K562 (cell line): Measurements from ENCODE around the gene THAP8. TPM values are rescaled to one million over a fixed set of nuclear protein-coding genes. Genes with fewer than 3 reads are reported as not detected.

ENCODE experiments used
- ATAC-seq: fragments of 200-7000 bp; cut with Tn5 transposase; 3 replicates; pipeline ENCODE4 v1.9.1; 2020; ENCODE audit warnings: moderate library complexity
- BruUV-seq: library from RNA; stranded (reverse); fragments of 400-500 nt; replicated peaks from 2 replicates; lab custom pipeline; 2021; lab: Mats Ljungman, UMichigan
- CTCF ChIA-PET: fragments of 300-600 bp; formaldehyde crosslinking; extraction: SDS; loops from one replicate; lab custom pipeline; 2021; ENCODE audit warnings: low intra/inter-chr PET ratio; lab: Yijun Ruan, JAX
- POLR2A ChIA-PET: fragments of 300-600, 350-650 bp; sonication (Branson Sonifier 250); formaldehyde crosslinking; extraction: SDS; loops from one replicate; lab custom pipeline; 2021; ENCODE audit warnings: antibody characterized with exemption, inconsistent platforms; lab: Yijun Ruan, JAX
- DNase-seq, 4 experiments: peaks; one replicate each; pipeline versions ENCODE4 v3.0.0 to v3.0.0-alpha.2; 2011 to 2018; ENCODE audit warnings: low spot score in 3 of 4, mixed read lengths in 3 of 4; ENCODE audit errors: extremely low read depth in 1 of 4
- FAIRE-seq: peaks from 2 replicates; lab custom pipeline; 2011; peaks lifted over from hg19 to GRCh38; lab: Jason Lieb, UNC
- H2AFZ ChIP-seq: 2 replicates; pipeline ENCODE4 v1.6.0; 2011; ENCODE audit warnings: low read depth, low read length, control low read depth, inconsistent platforms
- H3K27ac ChIP-seq: fragments of 200-600 bp; 3 replicates; pipeline ENCODE4 v1.8.0; 2011; ENCODE audit warnings: low read depth, mild to moderate bottlenecking, control low read depth, inconsistent platforms, low read length, moderate library complexity, mixed read lengths; ENCODE audit errors: extremely low read depth
- H3K27me3 ChIP-seq, 2 experiments: fragments of 300-600 bp in 1 of 2; 2 replicates in 1 of 2; 3 replicates in 1 of 2; pipeline versions ENCODE4 v1.6.0 to v1.8.0; 2011; ENCODE audit warnings: inconsistent platforms in 2 of 2, low read length in 2 of 2, mild to moderate bottlenecking in 1 of 2, mixed read lengths in 1 of 2, moderate library complexity in 1 of 2; ENCODE audit not compliant: control insufficient read depth in 2 of 2, insufficient read depth in 2 of 2
- H3K36me3 ChIP-seq: fragments of 300-600 bp; 3 replicates; pipeline ENCODE4 v1.8.0; 2011; ENCODE audit warnings: mild to moderate bottlenecking, low read length, inconsistent platforms; ENCODE audit not compliant: control insufficient read depth, insufficient read depth
- H3K4me1 ChIP-seq, 2 experiments: fragments of 200-600 bp in 1 of 2; replicated peaks in 1 of 2; 2 replicates in 1 of 2; 3 replicates in 1 of 2; pipeline versions ENCODE4 v1.5.1 to v1.8.0; 2011; ENCODE audit warnings: inconsistent platforms in 2 of 2, low read length in 2 of 2, mild to moderate bottlenecking in 1 of 2, mixed read lengths in 1 of 2, moderate library complexity in 1 of 2; ENCODE audit not compliant: control insufficient read depth in 2 of 2, insufficient read depth in 2 of 2
- H3K4me2 ChIP-seq: 2 replicates; pipeline ENCODE4 v1.6.1; 2011; ENCODE audit warnings: low read length, control low read depth, inconsistent platforms, mixed read lengths; ENCODE audit not compliant: insufficient read depth
- H3K4me3 ChIP-seq: fragments of 200-600 bp; sonication (generic), shearing (Covaris generic); 2 replicates; pipeline ENCODE4 v1.5.1; 2016; ENCODE audit warnings: control low read depth, inconsistent platforms
- H3K79me2 ChIP-seq: fragments of 200-600 bp; 3 replicates; pipeline ENCODE4 v1.8.0; 2011; ENCODE audit warnings: low read length, inconsistent platforms; ENCODE audit not compliant: control insufficient read depth, insufficient read depth
- H3K9ac ChIP-seq, 2 experiments: 2 replicates each; pipeline versions ENCODE4 v1.6.0 to v1.6.1; 2011; ENCODE audit warnings: low read depth in 2 of 2, low read length in 2 of 2, control low read depth in 1 of 2, inconsistent platforms in 1 of 2, mild to moderate bottlenecking in 1 of 2, mixed read lengths in 1 of 2; ENCODE audit not compliant: insufficient read depth in 1 of 2
- H3K9me1 ChIP-seq: one replicate; pipeline ENCODE4 v1.6.0; 2011; ENCODE audit warnings: inconsistent platforms, mild to moderate bottlenecking, low read length, moderate library complexity; ENCODE audit not compliant: control insufficient read depth, insufficient read depth
- H3K9me3 ChIP-seq: replicated peaks from 2 replicates; pipeline ENCODE4 v1.5.1; 2011; ENCODE audit warnings: low read depth, low read length, inconsistent platforms; ENCODE audit not compliant: control insufficient read depth, insufficient read depth
- H4K20me1 ChIP-seq: replicated peaks from 2 replicates; pipeline ENCODE4 v1.6.1; 2011; ENCODE audit warnings: low read length, inconsistent platforms, mixed read lengths; ENCODE audit not compliant: control insufficient read depth, insufficient read depth
- CBX5 ChIP-seq: IDR thresholded peaks from 2 replicates; pipeline ENCODE4 v1.6.1; 2014; ENCODE audit warnings: low read depth, borderline replicate concordance
- IRF2 ChIP-seq: sonication (generic); formaldehyde crosslinking; IDR thresholded peaks from 2 replicates; pipeline ENCODE4 v1.8.1; 2022; ENCODE audit warnings: mild to moderate bottlenecking, missing genetic modification reagents
- POLR2G ChIP-seq: fragments of 200-400 bp; formaldehyde crosslinking; IDR thresholded peaks from 2 replicates; pipeline ENCODE4 v1.6.1; 2017; ENCODE audit warnings: low read depth, mild to moderate bottlenecking, antibody characterized with exemption, low read length, moderate library complexity
- RBFOX2 ChIP-seq: fragments of 200-400 bp; formaldehyde crosslinking; IDR thresholded peaks from 2 replicates; pipeline ENCODE4 v1.6.1; 2017; ENCODE audit warnings: low read depth, mild to moderate bottlenecking, low read length, moderate library complexity
- ZNF79 ChIP-seq: fragments of 250-450 bp; sonication (Bioruptor Pico); IDR thresholded peaks from 2 replicates; pipeline ENCODE4 v1.4.0; 2020; ENCODE audit warnings: low read depth, mild to moderate bottlenecking, moderate library complexity
- WGBS: fragments of 100-300 bp; shearing (Covaris generic); methylation state at CpG from one replicate; pipeline ENCODE4 v1.1.6; 2016; ENCODE audit warnings: low coverage, mixed read lengths; ENCODE audit not compliant: insufficient coverage; ENCODE audit errors: missing lambda C conversion rate; 5-methylcytosine and 5-hydroxymethylcytosine counted together
- in situ Hi-C: fragments of 300-500 bp; cut with MboI; formaldehyde crosslinking; loops from 4 replicates; pipeline ENCODE4 v1.15.0; 2018; ENCODE audit warnings: inconsistent platforms, mixed read lengths
- intact Hi-C: fragments of 100-400 bp; cut with micrococcal nuclease; formaldehyde crosslinking; loops from 2 replicates; pipeline ENCODE4 v1.14.2; 2022
- polyA plus RNA-seq, 8 experiments: library from polyadenylated mRNA; depleted of rRNA in 4 of 8; stranded (reverse) in 5 of 8; unstranded in 3 of 8; fragments of >200 nt; fragmentation: Nextera tagmentation in 2 of 8; fragmentation: Illumina TruSeq in 1 of 8; extraction: Ambion mirVana in 2 of 8; extraction: Trizol in 1 of 8; gene quantifications; 2 replicates each; pipeline versions ENCODE4 v1.2.1 to v1.2.3, GENCODE V29; 2011 to 2014; ENCODE audit warnings: inconsistent platforms in 1 of 8, missing spikeins in 1 of 8
- total RNA-seq, 7 experiments: library from RNA; depleted of rRNA in 6 of 7; stranded (reverse); fragments of >200 nt in 6 of 7; fragmentation: Illumina TruSeq in 2 of 7; extraction: Trizol in 2 of 7; gene quantifications; 2 replicates each; pipeline versions ENCODE4 v1.2.1 to v1.2.3, GENCODE V29; 2011 to 2021; ENCODE audit warnings: low replicate concordance in 1 of 7

The THAP8 gene
- total and polyA plus RNA-seq, 9 of the 15 experiments (the other 6 are each of a cell fraction or from before 2014, with no cell fraction given) = 0.11 to 2.0 (median 0.94) TPM

- no TSS peak for BruUV-seq
- no peak overlapping the region for H2AFZ ChIP-seq
- ATAC-seq = no peak
- no peak overlapping the region for H3K4me2 ChIP-seq
- intact Hi-C loops (no loop called here), in situ Hi-C loops (no loop called here)
- no peaks in the 10 kb centered on the region for H3K9me3 ChIP-seq
- no peak for DNase-seq
- peaks cover 84% of the 10 kb centered on the region for H3K36me3 ChIP-seq
- CTCF ChIA-PET = no interaction called here
- H3K4me1 ChIP-seq = no peaks in the 10 kb centered on the region
- POLR2A ChIA-PET = interaction anchor here (0.6 kb wide), 1 partner anchor 20 kb away, joined by 3 read pairs; no protein-coding TSS in a partner anchor
- H3K9me1 ChIP-seq = peaks cover 2% of the 10 kb centered on the region
- H3K27ac ChIP-seq = no peak overlapping the region
- 89% methylated on average over 5 of the region's 5 CpGs for WGBS
- H3K27me3 ChIP-seq = no peaks in the 10 kb centered on the region
- no peaks in the 10 kb centered on the region for H4K20me1 ChIP-seq
- no peak overlapping the region for H3K4me3 ChIP-seq
- no peak overlapping the region; a peak in 1 of 4 replicates for H3K9ac ChIP-seq
- no peaks in the 10 kb centered on the region for H3K79me2 ChIP-seq
- TF ChIP-seq IRF2 (CRISPR knock-in tag) (no peak), ZNF79 (no peak)
- no peak for FAIRE-seq
These were observed 39.1 kb upstream of the THAP8 start for GRCh38 chr19:36093146-36093662.

GRCh38 chr19:36092566-36092965 lies 38.5 kb upstream of the THAP8 start:
- Histone ChIP-seq H3K9me3 (no peaks in the 10 kb centered on the region), H3K36me3 (peaks cover 85% of the 10 kb centered on the region), H3K9me1 (peaks cover 2% of the 10 kb centered on the region), H3K4me3 (no peak overlapping the region), H3K4me2 (no peak overlapping the region), H2AFZ (no peak overlapping the region), H3K79me2 (no peaks in the 10 kb centered on the region), H3K27ac (no peak overlapping the region), H3K9ac (no peak overlapping the region; a peak in 1 of 4 replicates), H3K27me3 (no peaks in the 10 kb centered on the region), H4K20me1 (no peaks in the 10 kb centered on the region), H3K4me1 (no peaks in the 10 kb centered on the region)
- ChIA-PET CTCF (no interaction called here), POLR2A (interaction anchor here (0.6 to 0.7 kb wide), 2 partner anchors 10 to 20 kb away, joined by 3 read pairs; no protein-coding TSS in a partner anchor)
- 96% methylated on average over 7 of the region's 7 CpGs for WGBS
- DNase-seq (no peak), ATAC-seq (no peak), FAIRE-seq (no peak)
- BruUV-seq = no TSS peak
- 0 out of 2 replicates have a peak, but pooled peaks have one; percentile 16 for TF ChIP-seq RBFOX2
- TF ChIP-seq CBX5 = no peak
- peak; percentile 21; the same call in 1 of the 2 replicates for TF ChIP-seq POLR2G
- in situ Hi-C loops = no loop called here
- intact Hi-C loops = no loop called here
